ENCODE results near the gene RALGAPA1. TPM values are rescaled to one million over a fixed set of nuclear protein-coding genes. Genes with fewer than 3 reads are reported as not detected.
A peak's percentile ranks its signal among the peaks of the same experiment; 100 is the strongest.

Gene RALGAPA1
- total and polyA plus RNA-seq, 2 of the 13 experiments (the other 11 are each of a cell fraction or from before 2014, with no cell fraction given), result 65.0 to 89.2 TPM

DNA sequence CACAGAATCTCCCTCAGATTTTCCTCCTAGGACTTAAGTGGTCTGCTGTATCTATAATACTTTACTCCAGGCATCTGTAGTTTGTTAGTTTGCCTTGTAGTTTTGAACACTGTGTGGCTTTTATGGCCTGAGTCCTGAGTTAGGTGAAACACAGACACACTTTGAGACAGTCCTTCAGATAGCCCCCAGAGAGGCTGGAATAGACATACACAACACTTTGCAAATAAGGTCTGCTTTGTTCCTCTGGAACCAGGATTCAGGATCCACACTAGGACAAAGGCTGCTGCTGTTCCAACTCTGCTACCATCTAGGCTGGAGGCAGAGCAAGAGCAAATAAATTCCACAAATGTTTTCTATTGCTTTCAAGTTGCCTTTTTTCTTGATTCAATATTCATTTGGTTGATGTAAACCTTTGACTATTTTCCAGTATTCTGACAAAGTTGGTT, 316.5 kb downstream of the RALGAPA1 start (continued):
- TF ChIP-seq, protein P1, sequence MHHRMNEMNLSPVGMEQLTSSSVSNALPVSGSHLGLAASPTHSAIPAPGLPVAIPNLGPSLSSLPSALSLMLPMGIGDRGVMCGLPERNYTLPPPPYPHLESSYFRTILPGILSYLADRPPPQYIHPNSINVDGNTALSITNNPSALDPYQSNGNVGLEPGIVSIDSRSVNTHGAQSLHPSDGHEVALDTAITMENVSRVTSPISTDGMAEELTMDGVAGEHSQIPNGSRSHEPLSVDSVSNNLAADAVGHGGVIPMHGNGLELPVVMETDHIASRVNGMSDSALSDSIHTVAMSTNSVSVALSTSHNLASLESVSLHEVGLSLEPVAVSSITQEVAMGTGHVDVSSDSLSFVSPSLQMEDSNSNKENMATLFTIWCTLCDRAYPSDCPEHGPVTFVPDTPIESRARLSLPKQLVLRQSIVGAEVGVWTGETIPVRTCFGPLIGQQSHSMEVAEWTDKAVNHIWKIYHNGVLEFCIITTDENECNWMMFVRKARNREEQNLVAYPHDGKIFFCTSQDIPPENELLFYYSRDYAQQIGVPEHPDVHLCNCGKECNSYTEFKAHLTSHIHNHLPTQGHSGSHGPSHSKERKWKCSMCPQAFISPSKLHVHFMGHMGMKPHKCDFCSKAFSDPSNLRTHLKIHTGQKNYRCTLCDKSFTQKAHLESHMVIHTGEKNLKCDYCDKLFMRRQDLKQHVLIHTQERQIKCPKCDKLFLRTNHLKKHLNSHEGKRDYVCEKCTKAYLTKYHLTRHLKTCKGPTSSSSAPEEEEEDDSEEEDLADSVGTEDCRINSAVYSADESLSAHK (CRISPR knock-in tag; IDR thresholded peaks at IDR 0.05; ENCODE audit: borderline replicate concordance), result no peak
- TF ChIP-seq HOXA7 (CRISPR knock-in tag; IDR thresholded peaks at IDR 0.05), result no peak
- no peak for TF ChIP-seq MEIS1 (CRISPR knock-in tag; IDR thresholded peaks at IDR 0.05; ENCODE audit: borderline replicate concordance)
- TF ChIP-seq ZBTB7B (CRISPR knock-in tag; IDR thresholded peaks at IDR 0.05), result peak; percentile 65; the same call in 1 of the 2 replicates
- peak; percentile 58; the same call in 1 of the 2 replicates for TF ChIP-seq ZNF292 (CRISPR knock-in tag; IDR thresholded peaks at IDR 0.05; ENCODE audit: borderline replicate concordance, low read depth)
- TF ChIP-seq ZNF580 (CRISPR knock-in tag; IDR thresholded peaks at IDR 0.05; ENCODE audit: borderline replicate concordance, low read depth), result no peak
- TF ChIP-seq, protein P2, sequence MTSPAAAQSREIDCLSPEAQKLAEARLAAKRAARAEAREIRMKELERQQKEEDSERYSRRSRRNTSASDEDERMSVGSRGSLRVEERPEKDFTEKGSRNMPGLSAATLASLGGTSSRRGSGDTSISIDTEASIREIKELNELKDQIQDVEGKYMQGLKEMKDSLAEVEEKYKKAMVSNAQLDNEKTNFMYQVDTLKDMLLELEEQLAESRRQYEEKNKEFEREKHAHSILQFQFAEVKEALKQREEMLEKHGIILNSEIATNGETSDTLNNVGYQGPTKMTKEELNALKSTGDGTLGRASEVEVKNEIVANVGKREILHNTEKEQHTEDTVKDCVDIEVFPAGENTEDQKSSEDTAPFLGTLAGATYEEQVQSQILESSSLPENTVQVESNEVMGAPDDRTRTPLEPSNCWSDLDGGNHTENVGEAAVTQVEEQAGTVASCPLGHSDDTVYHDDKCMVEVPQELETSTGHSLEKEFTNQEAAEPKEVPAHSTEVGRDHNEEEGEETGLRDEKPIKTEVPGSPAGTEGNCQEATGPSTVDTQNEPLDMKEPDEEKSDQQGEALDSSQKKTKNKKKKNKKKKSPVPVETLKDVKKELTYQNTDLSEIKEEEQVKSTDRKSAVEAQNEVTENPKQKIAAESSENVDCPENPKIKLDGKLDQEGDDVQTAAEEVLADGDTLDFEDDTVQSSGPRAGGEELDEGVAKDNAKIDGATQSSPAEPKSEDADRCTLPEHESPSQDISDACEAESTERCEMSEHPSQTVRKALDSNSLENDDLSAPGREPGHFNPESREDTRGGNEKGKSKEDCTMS (CRISPR knock-in tag; conservative IDR thresholded peaks at IDR 0.05), result no peak
- TF ChIP-seq STAT5B (CRISPR knock-in tag; IDR thresholded peaks at IDR 0.05), result no peak
- no peak for TF ChIP-seq AGO1 (IDR thresholded peaks at IDR 0.05; ENCODE audit: low read depth, low read length, poor library complexity, severe bottlenecking)
- no peak; the same call in 1 of the 2 replicates for TF ChIP-seq ZNF709 (CRISPR knock-in tag; IDR thresholded peaks at IDR 0.05)
- no peak for TF ChIP-seq ZNF138 (CRISPR knock-in tag; IDR thresholded peaks at IDR 0.05; ENCODE audit: low read depth)
- no peak for TF ChIP-seq ZFP41 (CRISPR knock-in tag; IDR thresholded peaks at IDR 0.05; ENCODE audit: borderline replicate concordance)
- no peak for TF ChIP-seq DZIP1 (CRISPR knock-in tag; IDR thresholded peaks at IDR 0.05)
- TF ChIP-seq, protein P3, sequence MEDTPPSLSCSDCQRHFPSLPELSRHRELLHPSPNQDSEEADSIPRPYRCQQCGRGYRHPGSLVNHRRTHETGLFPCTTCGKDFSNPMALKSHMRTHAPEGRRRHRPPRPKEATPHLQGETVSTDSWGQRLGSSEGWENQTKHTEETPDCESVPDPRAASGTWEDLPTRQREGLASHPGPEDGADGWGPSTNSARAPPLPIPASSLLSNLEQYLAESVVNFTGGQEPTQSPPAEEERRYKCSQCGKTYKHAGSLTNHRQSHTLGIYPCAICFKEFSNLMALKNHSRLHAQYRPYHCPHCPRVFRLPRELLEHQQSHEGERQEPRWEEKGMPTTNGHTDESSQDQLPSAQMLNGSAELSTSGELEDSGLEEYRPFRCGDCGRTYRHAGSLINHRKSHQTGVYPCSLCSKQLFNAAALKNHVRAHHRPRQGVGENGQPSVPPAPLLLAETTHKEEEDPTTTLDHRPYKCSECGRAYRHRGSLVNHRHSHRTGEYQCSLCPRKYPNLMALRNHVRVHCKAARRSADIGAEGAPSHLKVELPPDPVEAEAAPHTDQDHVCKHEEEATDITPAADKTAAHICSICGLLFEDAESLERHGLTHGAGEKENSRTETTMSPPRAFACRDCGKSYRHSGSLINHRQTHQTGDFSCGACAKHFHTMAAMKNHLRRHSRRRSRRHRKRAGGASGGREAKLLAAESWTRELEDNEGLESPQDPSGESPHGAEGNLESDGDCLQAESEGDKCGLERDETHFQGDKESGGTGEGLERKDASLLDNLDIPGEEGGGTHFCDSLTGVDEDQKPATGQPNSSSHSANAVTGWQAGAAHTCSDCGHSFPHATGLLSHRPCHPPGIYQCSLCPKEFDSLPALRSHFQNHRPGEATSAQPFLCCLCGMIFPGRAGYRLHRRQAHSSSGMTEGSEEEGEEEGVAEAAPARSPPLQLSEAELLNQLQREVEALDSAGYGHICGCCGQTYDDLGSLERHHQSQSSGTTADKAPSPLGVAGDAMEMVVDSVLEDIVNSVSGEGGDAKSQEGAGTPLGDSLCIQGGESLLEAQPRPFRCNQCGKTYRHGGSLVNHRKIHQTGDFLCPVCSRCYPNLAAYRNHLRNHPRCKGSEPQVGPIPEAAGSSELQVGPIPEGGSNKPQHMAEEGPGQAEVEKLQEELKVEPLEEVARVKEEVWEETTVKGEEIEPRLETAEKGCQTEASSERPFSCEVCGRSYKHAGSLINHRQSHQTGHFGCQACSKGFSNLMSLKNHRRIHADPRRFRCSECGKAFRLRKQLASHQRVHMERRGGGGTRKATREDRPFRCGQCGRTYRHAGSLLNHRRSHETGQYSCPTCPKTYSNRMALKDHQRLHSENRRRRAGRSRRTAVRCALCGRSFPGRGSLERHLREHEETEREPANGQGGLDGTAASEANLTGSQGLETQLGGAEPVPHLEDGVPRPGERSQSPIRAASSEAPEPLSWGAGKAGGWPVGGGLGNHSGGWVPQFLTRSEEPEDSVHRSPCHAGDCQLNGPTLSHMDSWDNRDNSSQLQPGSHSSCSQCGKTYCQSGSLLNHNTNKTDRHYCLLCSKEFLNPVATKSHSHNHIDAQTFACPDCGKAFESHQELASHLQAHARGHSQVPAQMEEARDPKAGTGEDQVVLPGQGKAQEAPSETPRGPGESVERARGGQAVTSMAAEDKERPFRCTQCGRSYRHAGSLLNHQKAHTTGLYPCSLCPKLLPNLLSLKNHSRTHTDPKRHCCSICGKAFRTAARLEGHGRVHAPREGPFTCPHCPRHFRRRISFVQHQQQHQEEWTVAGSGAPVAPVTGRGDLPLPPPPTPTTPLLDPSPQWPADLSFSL (CRISPR knock-in tag; IDR thresholded peaks at IDR 0.05), result peak; percentile 82; the same call in 1 of the 2 replicates
- TF ChIP-seq FOXM1 (CRISPR knock-in tag; IDR thresholded peaks at IDR 0.05), result no peak
